NCI-H2107 treated with DMSO at 0.1 percent for 48 hours (cell line): Measurements from ENCODE around the gene SMG7.
A peak's percentile ranks its signal among the peaks of the same experiment; 100 is the strongest.

ENCODE experiments used
- DNase-seq: peaks from one replicate; lab custom pipeline; 2025; ENCODE audit not compliant: unreplicated experiment; lab: John Stamatoyannopoulos, UW

SMG7 gene

DNA sequence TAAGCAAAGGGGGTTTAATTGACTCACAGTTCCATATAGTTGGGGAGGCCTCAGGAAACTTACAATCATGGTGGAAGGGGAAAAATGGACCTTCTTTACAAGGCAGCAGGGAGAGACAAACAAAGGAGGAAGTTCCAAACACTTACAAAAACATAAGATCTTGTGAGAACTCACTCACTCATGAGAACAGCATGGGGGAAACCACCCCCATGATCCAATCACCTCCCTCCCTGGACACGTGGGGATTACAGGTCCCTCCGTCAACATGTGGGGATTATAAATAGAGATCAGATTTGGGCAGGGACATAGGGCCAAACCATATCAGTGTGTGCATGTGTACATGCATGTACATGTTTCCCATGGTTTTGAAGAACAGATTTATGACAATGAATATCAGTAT, 5.5 kb upstream of the SMG7 start:
- no peak for DNase-seq

DNA sequence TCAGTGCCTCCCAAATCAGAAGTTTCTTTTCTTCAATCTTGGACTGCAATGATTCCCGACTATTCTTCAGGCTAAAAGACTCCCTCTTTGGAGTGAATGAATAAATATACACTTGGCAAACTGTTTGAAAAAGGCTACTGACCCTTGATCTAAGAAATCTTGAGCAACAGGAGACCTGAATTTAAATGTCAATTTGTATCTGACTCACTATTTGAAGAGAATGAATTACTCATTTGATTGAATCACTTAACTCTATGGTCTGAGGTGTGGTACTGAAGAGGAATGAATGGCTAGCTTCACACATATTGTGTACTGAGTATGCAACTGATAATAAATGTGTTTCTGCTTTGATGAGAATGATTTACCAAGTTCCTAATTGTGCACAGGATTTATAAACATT, 4.6 kb upstream of the SMG7 start:
- DNase-seq = no peak

DNA sequence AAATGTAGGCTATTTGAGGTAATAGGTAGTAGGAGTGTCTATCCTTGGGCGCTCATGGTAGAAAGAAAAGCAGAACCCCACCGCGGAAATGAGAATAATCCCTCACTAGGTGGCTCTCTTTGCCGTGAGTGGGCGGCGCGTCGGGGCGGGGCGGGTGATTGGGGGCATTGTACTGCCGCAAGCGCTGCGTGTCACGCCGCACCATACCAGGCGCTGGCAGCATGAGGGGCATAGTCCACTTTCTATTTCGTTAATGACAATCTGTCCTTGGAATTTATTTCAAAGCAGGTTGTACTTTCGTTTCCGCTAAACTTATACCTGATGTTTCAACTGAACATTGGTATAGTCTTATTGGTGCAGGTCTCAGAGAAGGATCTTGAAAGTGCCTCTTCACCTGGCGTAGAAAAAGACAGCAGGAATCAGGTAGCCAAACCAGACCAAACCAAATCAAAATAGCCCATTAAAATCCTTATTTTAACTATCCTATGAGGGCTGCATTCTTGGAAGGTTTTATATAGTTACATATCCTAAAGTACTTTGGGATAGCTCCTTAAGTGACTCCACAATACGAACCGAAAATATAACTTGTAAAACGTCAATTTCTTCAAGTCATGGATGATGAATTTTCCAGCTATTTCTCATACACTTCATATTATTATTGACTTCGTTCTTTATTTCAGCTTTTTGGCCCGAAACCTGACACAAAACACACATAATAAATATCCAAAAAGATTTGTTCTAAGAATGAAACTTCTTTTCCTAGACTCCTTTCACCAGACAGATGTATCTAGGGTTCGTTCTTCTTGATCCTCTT, 1.9 kb upstream of the SMG7 start:
- DNase-seq = peak; percentile 84

DNA sequence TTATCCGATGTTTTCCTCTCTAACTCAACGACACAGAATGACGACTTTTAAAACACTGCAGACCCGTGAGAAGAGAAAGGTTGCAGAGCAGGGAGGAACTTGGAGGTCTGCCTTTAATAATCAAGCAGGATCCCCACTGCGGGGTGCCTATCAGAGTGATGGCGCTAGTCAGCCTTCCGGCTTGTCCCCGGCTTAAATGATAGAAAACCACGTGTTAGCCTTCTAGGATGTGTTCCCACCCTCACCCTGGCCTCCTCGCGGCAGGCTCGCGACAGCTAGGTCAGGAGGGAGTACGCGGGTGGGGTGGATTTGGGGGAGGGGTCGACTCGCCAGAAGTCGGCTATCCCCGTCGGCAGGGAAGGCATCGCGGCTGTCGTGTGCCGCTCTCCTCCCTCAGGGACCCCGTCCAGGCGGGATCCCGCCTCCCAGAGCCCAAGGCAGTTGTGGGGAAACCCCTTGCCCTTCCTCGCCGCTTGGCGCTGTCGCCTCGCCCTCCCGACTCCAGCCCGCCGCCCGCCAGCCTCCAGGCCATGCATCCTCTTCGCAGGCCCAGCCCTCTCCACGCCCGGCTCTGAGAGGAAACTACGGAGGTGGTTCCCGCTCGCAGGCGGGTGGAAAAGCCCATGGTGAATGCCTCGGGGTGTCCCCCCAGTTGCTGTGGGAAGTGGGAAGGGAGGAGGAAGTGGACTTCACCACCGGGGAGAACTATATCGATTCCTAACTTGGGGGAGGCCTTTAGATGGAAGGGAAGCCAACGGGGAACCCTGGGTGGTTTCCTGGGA, 1.1 kb upstream of the SMG7 start:
- DNase-seq = peak; percentile 86

DNA sequence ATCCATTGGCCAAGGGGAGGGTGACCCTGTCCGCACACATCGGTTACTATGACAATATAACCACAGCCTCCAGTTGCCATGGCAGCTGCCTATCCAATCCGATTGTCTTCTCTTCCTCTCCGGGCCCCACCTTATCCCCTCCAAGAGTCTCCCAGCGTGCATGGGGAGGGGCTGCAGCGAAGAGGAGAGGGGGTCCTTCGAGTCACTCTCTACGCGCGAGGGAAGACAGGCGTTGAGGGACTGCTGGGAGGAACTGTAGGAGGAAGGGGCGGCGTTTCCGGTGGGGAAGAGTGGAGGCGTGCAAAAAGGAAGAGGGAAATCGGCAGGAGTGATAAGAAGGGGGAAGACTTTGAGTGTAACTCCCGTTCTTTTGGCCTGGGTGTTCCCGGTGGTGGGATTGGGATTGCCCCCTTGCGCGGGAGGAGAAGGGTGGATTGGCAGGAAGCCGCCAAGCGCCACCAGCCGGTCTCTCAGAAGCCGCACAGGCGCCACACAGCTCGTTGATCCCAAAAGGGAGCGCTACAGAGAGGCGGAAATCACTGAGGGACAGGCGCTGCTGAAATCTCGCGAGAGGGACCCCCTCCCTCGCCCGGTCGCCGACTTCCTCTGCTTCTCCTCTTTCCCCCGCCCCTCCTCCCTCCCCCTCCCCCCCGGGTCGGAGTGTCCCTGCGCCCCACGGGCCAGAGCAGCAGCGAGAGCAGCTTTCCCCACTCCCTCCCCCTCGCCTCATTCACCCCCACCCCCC, 384 bp upstream of the SMG7 start:
- DNase-seq = peak; percentile 97

DNA sequence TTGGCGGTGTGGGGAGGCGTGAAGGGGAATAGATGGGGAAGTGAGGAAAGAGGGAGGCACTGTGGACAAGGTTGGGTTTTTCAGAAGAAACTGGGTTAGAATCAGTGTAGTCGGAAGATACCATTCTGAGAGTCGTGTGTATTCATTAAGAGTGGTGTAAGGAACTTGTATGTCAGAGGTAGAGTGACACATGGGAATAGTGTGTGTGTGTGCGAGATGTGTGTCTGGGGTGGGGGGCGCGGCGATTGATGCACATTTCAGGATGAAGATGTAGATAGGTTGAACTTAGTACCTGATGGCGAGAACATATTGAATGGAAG, 878 bp downstream of the SMG7 start:
- no peak for DNase-seq

DNA sequence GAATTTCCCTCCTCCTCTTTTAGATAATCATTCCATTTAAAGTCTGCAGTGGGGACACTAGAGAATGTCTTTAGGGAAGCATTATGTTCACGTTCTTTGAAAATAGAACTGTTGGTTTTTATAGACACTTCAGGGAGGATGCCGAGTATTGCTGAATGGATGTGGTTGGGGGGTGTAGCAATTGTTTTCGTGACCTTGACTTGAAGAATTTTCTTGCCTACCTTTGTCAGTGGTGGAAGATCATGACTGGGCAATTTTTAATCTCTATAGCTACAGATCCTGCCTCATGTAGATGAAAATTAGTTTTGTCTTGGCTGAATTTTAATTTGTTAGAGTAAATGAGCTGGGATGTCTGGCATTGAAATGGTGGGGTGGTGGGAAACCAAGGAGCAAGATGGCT, 3.8 kb downstream of the SMG7 start:
- DNase-seq = no peak

DNA sequence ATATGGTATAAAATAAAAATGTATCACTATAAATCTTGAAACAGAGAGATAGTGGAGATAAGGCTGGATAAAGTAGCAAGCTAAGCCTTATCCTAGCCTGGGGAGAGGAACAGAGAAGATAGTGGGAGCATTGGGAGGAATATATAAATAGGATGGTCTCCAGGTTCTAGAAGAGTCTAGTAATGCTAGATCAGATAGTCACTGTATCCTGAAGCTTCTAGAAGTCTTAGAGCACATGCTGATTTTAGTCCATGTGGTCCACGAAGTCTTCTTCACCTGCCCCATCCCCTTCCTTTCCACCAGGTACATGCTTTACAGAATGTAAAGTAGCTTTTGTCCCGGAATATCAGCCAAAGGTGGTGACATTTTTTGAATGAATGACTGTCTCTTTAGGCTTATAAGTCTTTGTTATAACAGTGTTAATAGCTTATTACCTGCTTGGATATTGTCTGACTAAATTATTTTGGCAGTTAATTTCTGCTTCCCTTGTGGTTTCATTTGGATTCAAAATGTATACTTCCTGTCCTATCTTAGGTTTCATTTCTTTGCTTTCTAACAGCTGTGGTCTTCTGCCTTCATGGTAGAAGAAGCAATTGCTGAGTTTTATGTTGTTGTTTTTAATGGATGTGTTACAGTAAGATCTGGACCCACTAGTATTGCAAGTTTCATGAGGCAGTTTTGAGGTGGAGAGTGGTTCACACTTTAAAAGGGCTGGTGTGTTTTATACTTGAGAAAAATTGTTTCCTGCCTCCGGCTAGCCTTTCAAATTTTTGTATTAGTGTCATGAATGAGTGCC, 5.9 kb downstream of the SMG7 start:
- no peak for DNase-seq

DNA sequence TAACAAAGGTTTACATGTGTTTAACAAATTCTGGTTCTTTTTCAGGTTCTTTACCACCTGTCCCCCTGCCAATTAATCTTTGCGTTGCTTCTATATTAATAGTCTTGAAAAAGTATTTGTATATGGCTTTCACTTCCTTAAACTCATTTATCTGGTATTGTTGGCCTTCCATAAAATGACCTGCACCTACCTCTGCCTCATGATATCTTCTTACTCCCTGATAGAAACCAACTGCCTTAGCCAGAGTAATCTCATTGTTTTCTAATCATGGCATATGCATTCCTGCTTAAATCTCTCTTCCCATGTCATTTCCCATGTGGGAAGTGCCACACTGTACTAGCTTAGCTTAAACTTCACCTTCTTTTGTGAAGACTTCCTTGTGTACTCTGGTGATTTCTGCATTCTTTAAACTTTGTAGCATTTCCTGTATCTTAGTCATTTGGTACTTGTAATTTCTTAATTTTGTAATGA, 8.7 kb downstream of the SMG7 start:
- DNase-seq = no peak

DNA sequence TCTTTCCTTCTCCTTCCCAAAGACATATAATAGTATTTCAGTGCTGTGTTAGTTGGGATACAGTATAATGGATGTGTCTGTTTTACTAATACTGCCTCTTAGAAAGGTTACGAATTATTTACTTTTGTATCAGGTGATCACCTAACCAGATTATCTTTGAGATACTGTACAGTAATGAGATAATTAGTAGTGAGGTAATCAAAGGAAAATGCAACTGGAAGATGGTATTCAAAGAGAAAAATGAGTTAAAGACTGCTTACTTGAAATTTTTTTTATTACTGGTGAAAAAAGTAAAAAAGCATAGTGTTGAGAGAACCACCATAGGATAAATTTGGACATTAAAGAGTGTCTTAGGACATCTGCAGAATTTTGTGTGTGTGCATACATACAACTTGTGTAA, 10.9 kb downstream of the SMG7 start:
- DNase-seq = no peak

DNA sequence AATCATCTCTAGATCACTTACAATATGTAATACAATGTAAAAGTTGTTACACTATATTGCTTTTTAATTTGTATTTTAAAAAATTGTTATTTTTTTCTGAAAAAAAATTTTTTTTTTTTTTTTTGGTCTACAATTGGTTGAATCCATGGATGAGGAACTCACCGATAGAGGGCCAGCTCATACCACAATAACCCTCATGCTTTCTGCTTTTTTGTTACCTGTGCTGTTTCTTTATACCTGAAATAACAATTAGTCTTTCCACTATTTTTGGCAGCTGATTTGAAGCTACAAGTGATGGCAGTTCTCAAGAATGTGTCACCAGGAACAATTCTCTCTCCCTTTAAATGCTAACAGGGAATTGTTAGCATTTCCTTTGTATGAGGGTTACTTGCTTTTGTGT, 12.0 kb downstream of the SMG7 start:
- no peak for DNase-seq

DNA sequence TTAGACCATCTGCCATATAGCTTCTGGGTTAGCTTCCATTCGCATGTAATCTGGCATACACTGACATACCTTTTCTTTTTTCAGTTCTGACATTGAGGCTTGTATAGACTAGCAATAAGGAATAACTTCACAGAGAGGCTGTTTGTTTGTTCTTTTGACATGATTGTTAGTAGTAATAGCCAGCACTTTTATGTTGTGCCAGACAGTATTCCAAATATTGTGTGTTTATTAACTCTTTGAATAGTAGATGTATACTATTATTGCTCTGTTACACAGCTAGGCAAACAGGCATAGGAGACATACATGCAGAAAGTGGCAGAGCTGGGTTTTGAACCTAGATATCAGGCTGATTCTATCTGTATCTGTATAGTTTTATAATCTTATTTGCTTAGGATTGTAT, 12.6 kb downstream of the SMG7 start:
- DNase-seq = no peak

DNA sequence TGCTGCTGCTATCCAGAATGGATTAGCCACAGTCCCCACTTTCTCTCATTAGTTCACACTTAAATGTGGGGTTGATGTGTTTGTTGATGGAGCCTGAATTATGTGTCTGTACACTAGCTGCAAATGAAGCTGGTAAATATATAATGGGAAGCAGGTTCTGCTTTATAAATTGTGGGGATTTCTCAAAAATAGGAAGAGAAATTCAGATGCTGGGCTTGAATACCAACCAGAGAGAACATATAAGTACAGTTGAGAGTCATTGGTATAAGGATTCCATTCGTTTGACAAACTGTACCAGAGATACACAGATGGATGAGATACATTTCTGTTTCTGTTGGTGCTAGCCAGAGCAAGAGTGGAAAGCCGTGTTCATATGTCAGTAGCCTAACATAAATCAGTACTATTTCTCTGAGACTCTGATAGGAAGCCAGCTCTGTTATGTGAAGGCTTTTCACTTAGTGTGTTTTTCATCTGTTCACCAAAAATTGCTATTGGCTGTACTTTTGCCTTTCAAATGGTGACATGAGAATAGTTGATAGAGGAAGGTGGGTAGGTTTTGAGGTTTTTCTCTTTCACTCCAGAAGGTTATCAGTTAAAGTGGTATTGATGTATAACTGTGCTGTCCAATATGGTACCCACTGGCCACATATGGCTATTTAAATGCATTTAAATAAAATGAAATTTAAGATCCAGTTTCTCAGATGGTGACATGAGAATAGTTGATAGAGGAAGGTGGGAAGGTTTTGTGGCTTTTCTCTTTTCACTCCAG, 15.6 kb downstream of the SMG7 start:
- no peak for DNase-seq

DNA sequence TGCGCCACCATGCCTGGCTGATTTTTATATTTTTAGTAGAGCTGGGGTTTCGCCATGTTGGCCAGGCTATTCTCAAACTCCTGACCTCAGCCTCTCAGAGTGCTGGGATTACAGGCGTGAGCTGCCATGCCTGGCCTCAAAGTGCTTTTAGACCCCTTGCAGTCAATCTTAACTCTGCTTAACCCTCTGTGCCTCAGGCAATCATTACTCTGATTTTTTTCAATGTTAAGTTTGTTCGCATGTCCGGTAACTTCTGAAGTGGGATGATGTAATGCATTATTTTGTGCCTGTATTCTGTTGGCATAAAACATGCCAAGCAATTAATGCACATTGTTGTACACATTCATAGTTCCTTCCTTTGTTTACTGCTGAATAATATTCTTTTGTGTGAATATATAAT, 18.6 kb downstream of the SMG7 start:
- DNase-seq = no peak

DNA sequence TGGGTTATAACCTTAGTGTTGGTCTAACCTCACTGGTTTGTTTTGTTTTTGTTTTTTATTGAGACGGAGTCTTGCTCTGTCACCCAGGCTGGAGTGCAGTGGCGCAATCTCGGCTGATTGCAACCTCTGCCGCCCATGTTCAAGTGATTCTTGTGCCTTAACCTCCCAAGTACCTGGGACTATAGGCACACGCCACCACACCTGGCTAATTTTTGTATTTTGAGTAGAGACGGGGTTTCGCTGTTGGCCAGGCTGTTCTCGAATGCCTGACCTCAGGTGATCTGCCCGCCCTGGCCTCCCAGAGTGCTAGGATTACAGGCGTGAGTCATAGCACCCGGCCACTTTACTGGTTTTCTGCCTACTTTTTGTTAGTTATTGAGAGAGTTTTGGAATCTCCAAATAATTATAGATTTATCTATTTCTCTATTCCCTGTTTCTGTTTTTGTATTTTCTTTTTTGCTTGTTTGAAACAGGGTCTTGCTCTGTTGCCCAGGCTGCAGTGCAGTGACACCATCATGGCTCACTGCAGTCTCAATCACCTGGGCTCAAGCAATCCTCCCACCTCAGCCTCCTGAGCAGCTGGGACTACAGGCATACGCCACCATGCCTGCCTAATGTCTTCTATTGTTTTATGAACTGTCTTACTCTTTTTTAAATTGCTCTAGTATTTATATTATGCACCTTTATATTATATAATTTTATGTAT, 21.4 kb downstream of the SMG7 start:
- DNase-seq = no peak

DNA sequence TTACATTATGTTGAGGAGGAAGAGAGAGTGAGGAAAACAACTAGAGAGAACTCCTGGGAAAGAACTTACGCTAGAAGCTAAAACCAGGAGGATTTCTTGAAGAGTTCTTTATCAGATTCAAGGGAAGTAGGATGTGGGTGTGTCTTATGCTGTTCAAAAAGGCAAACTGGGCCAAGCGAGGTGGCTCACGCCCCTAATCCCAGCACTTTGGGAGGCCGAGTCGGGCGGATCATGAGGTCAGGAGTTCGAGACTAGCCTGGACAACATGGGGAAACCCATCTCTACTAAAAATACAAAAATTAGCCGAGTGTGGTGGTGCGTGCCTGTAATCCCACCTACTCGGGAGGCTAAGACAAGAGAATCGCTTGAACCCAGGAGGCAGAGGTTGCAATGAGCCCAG, 23.1 kb downstream of the SMG7 start:
- DNase-seq = no peak

DNA sequence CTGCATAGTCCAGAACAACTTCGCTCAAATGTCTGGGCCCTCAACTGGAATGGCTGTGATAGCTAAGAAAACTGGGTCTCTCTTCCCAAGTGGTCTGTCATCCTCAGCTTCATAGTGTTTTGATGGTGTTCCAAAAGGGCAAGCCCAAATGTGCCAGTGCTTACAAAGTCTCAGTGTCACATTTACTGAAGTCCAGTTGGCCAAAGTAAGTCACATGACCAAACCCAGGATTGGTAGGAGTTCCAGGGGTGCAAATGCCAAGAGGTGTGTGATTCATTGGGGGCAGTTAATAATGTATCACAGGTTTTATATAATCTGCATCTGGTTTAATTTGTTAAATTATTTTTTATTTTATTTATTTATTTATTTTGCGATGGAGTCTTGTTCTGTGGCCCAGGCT, 24.9 kb downstream of the SMG7 start:
- no peak for DNase-seq

DNA sequence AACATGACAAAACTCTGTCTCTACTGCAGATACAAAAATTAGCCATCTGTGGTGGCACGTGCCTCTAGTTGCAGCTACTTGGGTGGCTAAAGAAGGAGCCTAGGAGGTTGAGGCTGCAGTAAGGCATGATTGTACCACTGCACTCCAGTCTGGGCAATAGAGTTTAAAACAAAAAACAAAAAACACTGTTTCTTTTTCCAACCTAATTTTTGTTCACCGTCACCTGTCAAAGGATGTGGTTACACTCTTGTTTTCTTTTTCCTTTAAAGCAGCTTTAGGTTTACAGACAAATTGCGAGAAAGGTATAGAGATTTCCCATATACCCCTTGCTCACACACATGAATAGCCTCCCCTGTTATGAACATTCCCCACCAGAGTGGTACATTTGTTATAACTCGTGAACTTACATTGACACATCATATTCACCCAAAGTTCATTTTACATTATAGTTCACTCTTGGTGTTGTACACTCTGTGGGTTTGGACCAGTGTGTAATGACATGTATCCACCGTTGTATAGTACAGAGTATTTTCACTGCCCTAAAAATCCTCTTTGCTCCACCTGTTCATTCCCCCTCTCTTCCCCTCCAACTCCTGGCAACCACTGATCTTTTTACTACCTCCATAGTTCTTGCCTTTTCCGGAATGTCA, 26.2 kb downstream of the SMG7 start:
- DNase-seq = no peak

DNA sequence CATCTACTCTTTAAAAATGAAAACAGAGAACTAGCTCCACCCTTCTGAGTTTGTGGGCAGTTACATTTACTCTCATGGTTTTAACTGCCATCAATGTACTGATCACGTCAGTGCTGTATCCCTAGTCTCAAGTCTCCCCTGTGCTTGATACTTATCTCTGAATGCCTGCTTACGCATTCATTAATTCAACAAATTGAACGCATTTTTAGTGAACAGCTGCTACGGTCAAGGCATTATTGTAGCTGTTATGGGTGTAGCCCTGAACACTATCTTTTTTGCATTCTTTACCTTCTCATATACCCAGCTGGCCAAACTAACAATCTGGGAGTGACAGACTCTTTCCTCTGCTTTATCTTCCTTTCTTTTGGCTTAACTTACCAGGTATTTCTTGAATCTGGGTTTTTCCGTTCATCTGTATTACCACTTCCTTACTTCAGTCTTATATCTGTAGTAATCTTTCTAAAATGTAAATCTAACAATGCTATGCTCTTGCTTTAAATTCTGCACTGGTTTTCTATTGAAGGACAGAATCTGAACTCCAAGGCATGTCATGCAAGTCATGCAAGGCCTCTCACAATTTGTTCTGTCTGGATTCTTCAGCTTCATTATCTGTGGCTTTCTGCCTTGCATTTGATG, 33.3 kb downstream of the SMG7 start:
- DNase-seq = no peak
